Measurements from ENCODE around the gene LRRC28. TPM values are rescaled to one million over a fixed set of nuclear protein-coding genes. Genes with fewer than 3 reads are reported as not detected.

Gene LRRC28
- total RNA-seq, 2 experiments from 2014 or later = 14.0 to 16.1 TPM

GRCh38 chr15:99427668-99428361, 176.5 kb downstream of the LRRC28 start:
- Mint-ChIP-seq H3K27me3 (no peaks in the 10 kb centered on the region), H3K9me3 (no peaks in the 10 kb centered on the region), H3K36me3 (ENCODE audit: low read depth) (no peaks in the 10 kb centered on the region), H3K4me1 (ENCODE audit: low read depth) (peaks cover 49% of the 10 kb centered on the region), H3K27ac (no peak overlapping the region), H3K4me3 (no peak overlapping the region)
- no peak for DNase-seq
- ChIA-PET POLR2A (interaction anchor here (1.3 kb wide), 1 partner anchor 56 kb away, joined by 3 read pairs; no protein-coding TSS in a partner anchor), CTCF (no interaction called here)
- ATAC-seq = no peak
- TF ChIP-seq CTCF (IDR thresholded peaks at IDR 0.05) = no peak
- intact Hi-C loops (cut with micrococcal nuclease) = no loop called here

- DNase-seq = no peak
- POLR2A ChIA-PET = no interaction called here
- H3K27me3 Mint-ChIP-seq = no peaks in the 10 kb centered on the region
- no peak overlapping the region for H3K27ac Mint-ChIP-seq
- H3K9me3 Mint-ChIP-seq = no peaks in the 10 kb centered on the region
- CTCF ChIA-PET = interaction anchor here (0.6 kb wide), 1 partner anchor 20 kb away, joined by 3 read pairs; no protein-coding TSS in a partner anchor
- no peak overlapping the region for H3K4me3 Mint-ChIP-seq
- intact Hi-C loops (cut with micrococcal nuclease) = no loop called here
- no peak for TF ChIP-seq CTCF (IDR thresholded peaks at IDR 0.05)
- ATAC-seq = no peak
- no peaks in the 10 kb centered on the region for H3K36me3 Mint-ChIP-seq (ENCODE audit: low read depth)
- peaks cover 48% of the 10 kb centered on the region for H3K4me1 Mint-ChIP-seq (ENCODE audit: low read depth)
These were observed 178.4 kb downstream of the LRRC28 start for GRCh38 chr15:99429681-99430081.

GRCh38 chr15:99430881-99431401, 179.7 kb downstream of the LRRC28 start:
- intact Hi-C loops (cut with micrococcal nuclease) = no loop called here

GRCh38 chr15:99431661-99432091, 180.4 kb downstream of the LRRC28 start:
- no peak for TF ChIP-seq CTCF (IDR thresholded peaks at IDR 0.05)
- ATAC-seq (no peak), DNase-seq (no peak)
- Mint-ChIP-seq H3K36me3 (ENCODE audit: low read depth) (no peaks in the 10 kb centered on the region), H3K27me3 (no peaks in the 10 kb centered on the region), H3K9me3 (no peaks in the 10 kb centered on the region), H3K4me1 (ENCODE audit: low read depth) (peaks cover 47% of the 10 kb centered on the region), H3K27ac (no peak overlapping the region), H3K4me3 (no peak overlapping the region)
- CTCF ChIA-PET = interaction anchor here (1.4 kb wide), 1 partner anchor 273 kb away, joined by 3 read pairs; no protein-coding TSS in a partner anchor
- intact Hi-C loops (cut with micrococcal nuclease) = no loop called here
- POLR2A ChIA-PET = no interaction called here

More at GRCh38 chr15:99430881-99431401, 179.7 kb downstream of the LRRC28 start:
- H3K36me3 Mint-ChIP-seq (ENCODE audit: low read depth) = no peaks in the 10 kb centered on the region
- no peak overlapping the region for H3K4me3 Mint-ChIP-seq
- no peak for ATAC-seq
- ChIA-PET CTCF (interaction anchor here (1.4 kb wide), 1 partner anchor 273 kb away, joined by 3 read pairs; no protein-coding TSS in a partner anchor), POLR2A (no interaction called here)
- H3K4me1 Mint-ChIP-seq (ENCODE audit: low read depth) = peaks cover 47% of the 10 kb centered on the region
- TF ChIP-seq CTCF (IDR thresholded peaks at IDR 0.05) = no peak
- no peaks in the 10 kb centered on the region for H3K27me3 Mint-ChIP-seq
- no peak for DNase-seq
- H3K27ac Mint-ChIP-seq = no peak overlapping the region
- H3K9me3 Mint-ChIP-seq = no peaks in the 10 kb centered on the region

Data from activated CD8-positive, alpha-beta T cell treated with anti-CD3 and anti-CD28 coated beads for 36 hours (primary cell).